H1 (cell line): ENCODE measurements around the gene KRTAP19-2.

Source experiments
- BCL11A ChIP-seq, 2 experiments: IDR thresholded peaks; one replicate each; pipeline ENCODE4 v1.6.1; 2011; ENCODE audit warnings: low read depth in 2 of 2, low read length in 2 of 2, mild to moderate bottlenecking in 2 of 2
- CBX8 ChIP-seq: fragments of 300-800, 300-1000 bp; sonication (generic); IDR thresholded peaks from 2 replicates; pipeline ENCODE4 v1.7.1; 2016; ENCODE audit warnings: low read depth, low read length, borderline replicate concordance
- CEBPB ChIP-seq: IDR thresholded peaks from 2 replicates; pipeline ENCODE4 v1.6.1; 2012; ENCODE audit warnings: low read depth, low read length
- CHD7 ChIP-seq: fragments of 300-600 bp; sonication (generic); IDR thresholded peaks from 2 replicates; pipeline ENCODE4 v1.7.1; 2012; ENCODE audit warnings: low read length, moderate library complexity, mild to moderate bottlenecking, inconsistent platforms; ENCODE audit not compliant: insufficient replicate concordance
- EP300 ChIP-seq, 2 experiments: IDR thresholded peaks; 1 replicate in 1 of 2; 2 replicates in 1 of 2; pipeline ENCODE4 v1.6.1; 2011 to 2012; ENCODE audit warnings: low read depth in 2 of 2, low read length in 2 of 2, mild to moderate bottlenecking in 2 of 2, borderline replicate concordance in 1 of 2, inconsistent platforms in 1 of 2, moderate library complexity in 1 of 2
- EZH2 ChIP-seq: fragments of 200-600 bp; sonication (generic); IDR thresholded peaks from 2 replicates; pipeline ENCODE4 v1.7.1; 2012; ENCODE audit warnings: low read depth, mild to moderate bottlenecking, moderate library complexity, low read length, inconsistent platforms; ENCODE audit not compliant: severe bottlenecking
- JUND ChIP-seq: IDR thresholded peaks from 2 replicates; pipeline ENCODE4 v1.6.1; 2011; ENCODE audit warnings: mild to moderate bottlenecking, improper control_type of control experiment, low read length
- PHF8 ChIP-seq: fragments of 200-600 bp; sonication (generic); conservative IDR thresholded peaks from 2 replicates; pipeline ENCODE4 v1.7.1; 2012; ENCODE audit warnings: low read depth, mild to moderate bottlenecking, inconsistent platforms, low read length, moderate library complexity
- POLR2A ChIP-seq, 2 experiments: IDR thresholded peaks; 1 replicate in 1 of 2; 2 replicates in 1 of 2; pipeline ENCODE4 v1.6.1; 2011; ENCODE audit warnings: low read depth in 2 of 2, low read length in 2 of 2, mild to moderate bottlenecking in 2 of 2; ENCODE audit errors: control extremely low read depth in 1 of 2
- RAD21 ChIP-seq, 2 experiments: IDR thresholded peaks in 1 of 2; conservative IDR thresholded peaks in 1 of 2; 2 replicates each; pipeline ENCODE4 v1.6.1; 2011; ENCODE audit warnings: low read depth in 2 of 2, low read length in 2 of 2, improper control_type of control experiment in 1 of 2, inconsistent platforms in 1 of 2, mild to moderate bottlenecking in 1 of 2, moderate library complexity in 1 of 2
- RBBP5 ChIP-seq: IDR thresholded peaks from 2 replicates; pipeline ENCODE4 v1.7.1; 2012; ENCODE audit warnings: low read depth, mild to moderate bottlenecking, inconsistent platforms, low read length, moderate library complexity, borderline replicate concordance
- TAF1 ChIP-seq: IDR thresholded peaks from 2 replicates; pipeline ENCODE4 v1.6.1; 2011; ENCODE audit warnings: mild to moderate bottlenecking, low read depth, low read length
- TF ChIP-seq, protein P1 (sequence below), 3 experiments: IDR thresholded peaks; 1 replicate in 2 of 3; 2 replicates in 1 of 3; pipeline versions ENCODE4 v1.5.1 to v1.6.1; 2011; ENCODE audit warnings: low read length in 3 of 3, mild to moderate bottlenecking in 3 of 3, inconsistent platforms in 2 of 3, low read depth in 1 of 3, moderate library complexity in 1 of 3; ENCODE audit not compliant: insufficient read depth in 1 of 3; ENCODE audit errors: control extremely low read depth in 1 of 3

GRCh38 chr21:30518876-30519275 is 31.6 kb upstream of the KRTAP19-2 start:
- TF ChIP-seq, protein P1, sequence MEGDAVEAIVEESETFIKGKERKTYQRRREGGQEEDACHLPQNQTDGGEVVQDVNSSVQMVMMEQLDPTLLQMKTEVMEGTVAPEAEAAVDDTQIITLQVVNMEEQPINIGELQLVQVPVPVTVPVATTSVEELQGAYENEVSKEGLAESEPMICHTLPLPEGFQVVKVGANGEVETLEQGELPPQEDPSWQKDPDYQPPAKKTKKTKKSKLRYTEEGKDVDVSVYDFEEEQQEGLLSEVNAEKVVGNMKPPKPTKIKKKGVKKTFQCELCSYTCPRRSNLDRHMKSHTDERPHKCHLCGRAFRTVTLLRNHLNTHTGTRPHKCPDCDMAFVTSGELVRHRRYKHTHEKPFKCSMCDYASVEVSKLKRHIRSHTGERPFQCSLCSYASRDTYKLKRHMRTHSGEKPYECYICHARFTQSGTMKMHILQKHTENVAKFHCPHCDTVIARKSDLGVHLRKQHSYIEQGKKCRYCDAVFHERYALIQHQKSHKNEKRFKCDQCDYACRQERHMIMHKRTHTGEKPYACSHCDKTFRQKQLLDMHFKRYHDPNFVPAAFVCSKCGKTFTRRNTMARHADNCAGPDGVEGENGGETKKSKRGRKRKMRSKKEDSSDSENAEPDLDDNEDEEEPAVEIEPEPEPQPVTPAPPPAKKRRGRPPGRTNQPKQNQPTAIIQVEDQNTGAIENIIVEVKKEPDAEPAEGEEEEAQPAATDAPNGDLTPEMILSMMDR (IDR thresholded peaks at IDR 0.05; ENCODE audit: control extremely low read depth in 1 of 3, insufficient read depth in 1 of 3, low read depth in 1 of 3, low read length in 3 of 3), result no peak
- TF ChIP-seq TAF1, result no peak
- TF ChIP-seq BCL11A (IDR thresholded peaks at IDR 0.05; ENCODE audit: low read depth in 2 of 2, low read length in 2 of 2), result no peak
- TF ChIP-seq EP300 (IDR thresholded peaks at IDR 0.05; ENCODE audit: borderline replicate concordance in 1 of 2, low read depth in 2 of 2, low read length in 2 of 2), result no peak
- no peak for TF ChIP-seq POLR2A (IDR thresholded peaks at IDR 0.05; ENCODE audit: control extremely low read depth in 1 of 2, low read depth in 2 of 2, low read length in 2 of 2)
- no peak for TF ChIP-seq CEBPB
- no peak for TF ChIP-seq JUND
- TF ChIP-seq EZH2, result no peak
- no peak for TF ChIP-seq PHF8
- no peak for TF ChIP-seq CBX8
- TF ChIP-seq RAD21 (IDR thresholded peaks at IDR 0.05 in 1 of 2, conservative IDR thresholded peaks at IDR 0.05 in 1 of 2; ENCODE audit: low read depth in 2 of 2, low read length in 2 of 2), result no peak
- TF ChIP-seq CHD7, result no peak
- no peak for TF ChIP-seq RBBP5
